Astrocyte (in vitro differentiated cells and primary cell): Measurements from ENCODE around the gene CSNK1G3. TPM values are rescaled to one million over a fixed set of nuclear protein-coding genes. Genes with fewer than 3 reads are reported as not detected.

Source experiments
- DNase-seq: peaks from one replicate; pipeline ENCODE4 v3.0.0-alpha.2; 2010; ENCODE audit warnings: low read depth
- FAIRE-seq: peaks from 2 replicates; lab custom pipeline; 2011; peaks lifted over from hg19 to GRCh38; lab: Jason Lieb, UNC
- H2AFZ ChIP-seq: 2 replicates; pipeline ENCODE4 v1.6.0; 2012; ENCODE audit warnings: low read depth, low read length, inconsistent platforms
- H3K27ac ChIP-seq: 2 replicates; pipeline ENCODE4 v1.5.1; 2011; ENCODE audit warnings: low read depth, low read length, inconsistent platforms
- H3K27me3 ChIP-seq: 2 replicates; pipeline ENCODE4 v1.6.0; 2011; ENCODE audit warnings: low read length, inconsistent platforms; ENCODE audit not compliant: insufficient read depth
- H3K36me3 ChIP-seq: 2 replicates; pipeline ENCODE4 v1.5.1; 2011; ENCODE audit warnings: low read length, inconsistent platforms; ENCODE audit not compliant: insufficient read depth
- H3K4me1 ChIP-seq: 2 replicates; pipeline ENCODE4 v1.5.1; 2011; ENCODE audit warnings: low read length, inconsistent platforms; ENCODE audit not compliant: insufficient read depth
- H3K4me2 ChIP-seq: 2 replicates; pipeline ENCODE4 v1.6.0; 2012; ENCODE audit warnings: low read length, inconsistent platforms
- H3K4me3 ChIP-seq: 2 replicates; pipeline ENCODE4 v1.5.1; 2011; ENCODE audit warnings: low read depth, mild to moderate bottlenecking, low read length, inconsistent platforms; ENCODE audit not compliant: insufficient read depth
- H3K79me2 ChIP-seq: 2 replicates; pipeline ENCODE4 v1.6.0; 2012; ENCODE audit warnings: mild to moderate bottlenecking, low read length, inconsistent platforms; ENCODE audit not compliant: insufficient read depth
- H3K9ac ChIP-seq: 2 replicates; pipeline ENCODE4 v1.6.0; 2012; ENCODE audit warnings: mild to moderate bottlenecking, low read length, inconsistent platforms
- H3K9me3 ChIP-seq: 2 replicates; pipeline ENCODE4 v1.5.1; 2012; ENCODE audit warnings: low read depth, mild to moderate bottlenecking, low read length, inconsistent platforms; ENCODE audit not compliant: insufficient read depth
- H4K20me1 ChIP-seq: 2 replicates; pipeline ENCODE4 v1.6.0; 2012; ENCODE audit warnings: low read length, inconsistent platforms; ENCODE audit not compliant: insufficient read depth
- H3K27ac Mint-ChIP-seq: one replicate; pipeline ENCODE4 v1.8.0; 2021; ENCODE audit warnings: mild to moderate bottlenecking, mixed read lengths; ENCODE audit not compliant: unreplicated experiment
- H3K27me3 Mint-ChIP-seq: one replicate; pipeline ENCODE4 v1.8.0; 2021; ENCODE audit warnings: low read depth, mixed read lengths; ENCODE audit not compliant: unreplicated experiment
- H3K36me3 Mint-ChIP-seq: one replicate; pipeline ENCODE4 v1.8.0; 2021; ENCODE audit warnings: low read depth, mixed read lengths; ENCODE audit not compliant: unreplicated experiment
- H3K4me1 Mint-ChIP-seq: one replicate; pipeline ENCODE4 v1.8.0; 2021; ENCODE audit warnings: low read depth, mixed read lengths; ENCODE audit not compliant: unreplicated experiment
- H3K4me3 Mint-ChIP-seq: one replicate; pipeline ENCODE4 v1.8.0; 2021; ENCODE audit warnings: mild to moderate bottlenecking, moderate library complexity, mixed read lengths; ENCODE audit not compliant: unreplicated experiment
- H3K9me3 Mint-ChIP-seq: one replicate; pipeline ENCODE4 v1.8.0; 2021; ENCODE audit warnings: mild to moderate bottlenecking, mixed read lengths; ENCODE audit not compliant: unreplicated experiment
- EZH2 ChIP-seq: IDR thresholded peaks from 2 replicates; pipeline ENCODE4 v1.6.1; 2012; ENCODE audit warnings: mild to moderate bottlenecking, low read length, inconsistent platforms; ENCODE audit not compliant: insufficient read depth
- total RNA-seq: library from RNA; stranded (reverse); gene quantifications from 2 replicates; pipeline ENCODE4 v1.2.1, GENCODE V29; 2021
- TF ChIP-seq, protein P1 (sequence below): IDR thresholded peaks from 2 replicates; pipeline ENCODE4 v1.5.1; 2011; ENCODE audit warnings: low read depth, mild to moderate bottlenecking, inconsistent platforms, low read length, moderate library complexity; ENCODE audit not compliant: insufficient read depth

The CSNK1G3 gene
- total RNA-seq, 1 donor from 2014 or later, result 59.4 TPM

GRCh38 chr5:123597018-123597417 is 85.0 kb downstream of the CSNK1G3 start:
- Histone ChIP-seq H2AFZ (no peak overlapping the region), H3K36me3 (peaks cover 14% of the 10 kb centered on the region), H3K27me3 (no peaks in the 10 kb centered on the region), H3K4me1 (no peaks in the 10 kb centered on the region), H4K20me1 (peaks cover 3% of the 10 kb centered on the region), H3K9me3 (no peaks in the 10 kb centered on the region), H3K4me3 (no peak overlapping the region), H3K27ac (no peak overlapping the region), H3K4me2 (no peak overlapping the region), H3K79me2 (no peaks in the 10 kb centered on the region), H3K9ac (no peak overlapping the region)
- peaks cover 10% of the 10 kb centered on the region for H3K36me3 Mint-ChIP-seq
- H3K9me3 Mint-ChIP-seq, result no peaks in the 10 kb centered on the region
- TF ChIP-seq, protein P1, sequence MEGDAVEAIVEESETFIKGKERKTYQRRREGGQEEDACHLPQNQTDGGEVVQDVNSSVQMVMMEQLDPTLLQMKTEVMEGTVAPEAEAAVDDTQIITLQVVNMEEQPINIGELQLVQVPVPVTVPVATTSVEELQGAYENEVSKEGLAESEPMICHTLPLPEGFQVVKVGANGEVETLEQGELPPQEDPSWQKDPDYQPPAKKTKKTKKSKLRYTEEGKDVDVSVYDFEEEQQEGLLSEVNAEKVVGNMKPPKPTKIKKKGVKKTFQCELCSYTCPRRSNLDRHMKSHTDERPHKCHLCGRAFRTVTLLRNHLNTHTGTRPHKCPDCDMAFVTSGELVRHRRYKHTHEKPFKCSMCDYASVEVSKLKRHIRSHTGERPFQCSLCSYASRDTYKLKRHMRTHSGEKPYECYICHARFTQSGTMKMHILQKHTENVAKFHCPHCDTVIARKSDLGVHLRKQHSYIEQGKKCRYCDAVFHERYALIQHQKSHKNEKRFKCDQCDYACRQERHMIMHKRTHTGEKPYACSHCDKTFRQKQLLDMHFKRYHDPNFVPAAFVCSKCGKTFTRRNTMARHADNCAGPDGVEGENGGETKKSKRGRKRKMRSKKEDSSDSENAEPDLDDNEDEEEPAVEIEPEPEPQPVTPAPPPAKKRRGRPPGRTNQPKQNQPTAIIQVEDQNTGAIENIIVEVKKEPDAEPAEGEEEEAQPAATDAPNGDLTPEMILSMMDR, result no peak
- no peak for TF ChIP-seq EZH2
- no peaks in the 10 kb centered on the region for H3K4me1 Mint-ChIP-seq
- no peak overlapping the region for H3K27ac Mint-ChIP-seq
- FAIRE-seq (no peak), DNase-seq (no peak)
- H3K27me3 Mint-ChIP-seq, result no peaks in the 10 kb centered on the region
- no peak overlapping the region for H3K4me3 Mint-ChIP-seq

DNA sequence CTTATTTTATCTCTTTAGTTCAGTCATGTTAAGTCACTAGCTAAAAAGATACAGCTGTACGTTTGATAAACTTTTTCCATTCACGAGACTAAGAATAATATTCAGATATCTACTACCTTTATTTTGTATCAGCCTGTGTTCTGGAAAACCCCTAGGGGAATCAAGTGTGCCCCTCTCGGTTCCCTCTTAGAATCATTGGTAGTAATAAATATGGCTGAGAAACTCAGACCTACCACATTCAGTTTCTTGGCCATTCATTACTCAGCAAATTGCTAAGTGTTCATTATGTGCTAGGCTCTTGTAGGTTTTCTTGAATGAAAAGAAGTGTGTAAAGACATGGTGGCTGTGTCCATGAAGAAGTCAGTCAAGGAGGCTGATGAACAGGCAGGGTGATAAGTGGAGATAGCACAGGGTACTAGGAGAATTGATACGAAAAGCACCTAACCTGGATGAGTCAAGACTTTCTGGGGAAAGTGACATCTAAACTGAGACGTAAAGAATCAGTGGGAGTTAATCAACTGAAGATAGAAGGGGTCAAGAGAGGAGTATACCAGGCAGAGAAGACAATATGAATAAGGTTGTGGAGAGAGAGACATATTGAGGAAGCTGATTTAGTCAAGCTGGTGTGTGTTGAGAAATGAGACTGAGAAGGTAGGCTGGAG is 86.2 kb downstream of the CSNK1G3 start:
- Mint-ChIP-seq H3K9me3 (no peaks in the 10 kb centered on the region), H3K4me3 (no peak overlapping the region), H3K36me3 (peaks cover 6% of the 10 kb centered on the region), H3K27me3 (no peaks in the 10 kb centered on the region), H3K4me1 (no peaks in the 10 kb centered on the region), H3K27ac (no peak overlapping the region)
- Histone ChIP-seq H3K27ac (no peak overlapping the region), H2AFZ (no peak overlapping the region), H3K4me1 (no peaks in the 10 kb centered on the region), H4K20me1 (peaks cover 3% of the 10 kb centered on the region), H3K4me2 (no peak overlapping the region), H3K4me3 (no peak overlapping the region), H3K9ac (no peak overlapping the region), H3K36me3 (peaks cover 11% of the 10 kb centered on the region), H3K9me3 (no peaks in the 10 kb centered on the region), H3K79me2 (no peaks in the 10 kb centered on the region), H3K27me3 (no peaks in the 10 kb centered on the region)
- TF ChIP-seq, protein P1, result no peak
- no peak for TF ChIP-seq EZH2
- no peak for FAIRE-seq
- no peak for DNase-seq

GRCh38 chr5:123599171-123599570 is 87.2 kb downstream of the CSNK1G3 start:
- H3K4me2 ChIP-seq, result no peak overlapping the region
- Mint-ChIP-seq H3K4me3 (no peak overlapping the region), H3K27me3 (no peaks in the 10 kb centered on the region), H3K4me1 (no peaks in the 10 kb centered on the region), H3K9me3 (no peaks in the 10 kb centered on the region), H3K36me3 (peaks cover 2% of the 10 kb centered on the region), H3K27ac (no peak overlapping the region)
- no peaks in the 10 kb centered on the region for H3K9me3 ChIP-seq
- TF ChIP-seq EZH2, result no peak
- TF ChIP-seq, protein P1, result no peak
- peaks cover 3% of the 10 kb centered on the region for H4K20me1 ChIP-seq
- FAIRE-seq (no peak), DNase-seq (peak; percentile 6)
- no peaks in the 10 kb centered on the region for H3K27me3 ChIP-seq
- H3K4me3 ChIP-seq, result no peak overlapping the region
- H3K9ac ChIP-seq, result no peak overlapping the region
- peaks cover 3% of the 10 kb centered on the region for H3K36me3 ChIP-seq
- H2AFZ ChIP-seq, result no peak overlapping the region
- no peak overlapping the region for H3K27ac ChIP-seq
- no peaks in the 10 kb centered on the region for H3K4me1 ChIP-seq
- no peaks in the 10 kb centered on the region for H3K79me2 ChIP-seq
